Astrocyte of the hippocampus (primary cell): ENCODE data around the gene GATA1.
A peak's percentile ranks its signal among the peaks of the same experiment; 100 is the strongest.
"Not testable (repeated sequence)": the region's sequence is repeated elsewhere in the genome, so short reads cannot be mapped to it uniquely, and the experiment has no call there.

Experiments
- DNase-seq: peaks from one replicate; pipeline ENCODE4 v3.0.0; 2011; ENCODE audit warnings: low read depth, low spot score

GATA1 gene

DNA sequence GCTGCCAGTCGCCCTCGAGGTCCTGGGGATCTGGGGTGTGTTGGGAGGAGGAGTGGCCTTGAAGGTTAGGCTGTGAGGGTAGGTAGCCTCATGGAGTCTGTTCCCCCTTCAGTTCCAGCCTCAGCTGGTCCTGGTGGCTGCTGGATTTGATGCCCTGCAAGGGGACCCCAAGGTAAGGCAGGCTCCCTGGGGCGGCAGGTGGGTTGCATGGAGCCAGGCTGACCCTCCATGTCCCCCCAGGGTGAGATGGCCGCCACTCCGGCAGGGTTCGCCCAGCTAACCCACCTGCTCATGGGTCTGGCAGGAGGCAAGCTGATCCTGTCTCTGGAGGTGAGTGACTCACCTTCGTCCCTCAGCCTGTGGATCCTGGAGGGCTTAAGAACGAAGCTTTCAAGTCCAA, 28.3 kb downstream of the GATA1 start:
- no peak for DNase-seq

DNA sequence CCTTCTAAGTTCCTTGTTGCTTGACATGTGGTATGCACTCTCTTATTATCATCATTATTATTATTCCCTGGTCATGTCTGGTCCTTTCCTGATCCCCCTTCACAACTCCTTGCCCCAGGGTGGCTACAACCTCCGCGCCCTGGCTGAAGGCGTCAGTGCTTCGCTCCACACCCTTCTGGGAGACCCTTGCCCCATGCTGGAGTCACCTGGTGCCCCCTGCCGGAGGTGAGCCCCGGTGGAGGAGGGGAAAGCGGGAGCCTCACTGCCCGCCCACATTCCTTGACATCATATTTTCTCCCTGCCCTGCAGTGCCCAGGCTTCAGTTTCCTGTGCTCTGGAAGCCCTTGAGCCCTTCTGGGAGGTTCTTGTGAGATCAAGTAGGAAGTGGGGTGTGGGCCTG, 28.9 kb downstream of the GATA1 start:
- DNase-seq = no peak

DNA sequence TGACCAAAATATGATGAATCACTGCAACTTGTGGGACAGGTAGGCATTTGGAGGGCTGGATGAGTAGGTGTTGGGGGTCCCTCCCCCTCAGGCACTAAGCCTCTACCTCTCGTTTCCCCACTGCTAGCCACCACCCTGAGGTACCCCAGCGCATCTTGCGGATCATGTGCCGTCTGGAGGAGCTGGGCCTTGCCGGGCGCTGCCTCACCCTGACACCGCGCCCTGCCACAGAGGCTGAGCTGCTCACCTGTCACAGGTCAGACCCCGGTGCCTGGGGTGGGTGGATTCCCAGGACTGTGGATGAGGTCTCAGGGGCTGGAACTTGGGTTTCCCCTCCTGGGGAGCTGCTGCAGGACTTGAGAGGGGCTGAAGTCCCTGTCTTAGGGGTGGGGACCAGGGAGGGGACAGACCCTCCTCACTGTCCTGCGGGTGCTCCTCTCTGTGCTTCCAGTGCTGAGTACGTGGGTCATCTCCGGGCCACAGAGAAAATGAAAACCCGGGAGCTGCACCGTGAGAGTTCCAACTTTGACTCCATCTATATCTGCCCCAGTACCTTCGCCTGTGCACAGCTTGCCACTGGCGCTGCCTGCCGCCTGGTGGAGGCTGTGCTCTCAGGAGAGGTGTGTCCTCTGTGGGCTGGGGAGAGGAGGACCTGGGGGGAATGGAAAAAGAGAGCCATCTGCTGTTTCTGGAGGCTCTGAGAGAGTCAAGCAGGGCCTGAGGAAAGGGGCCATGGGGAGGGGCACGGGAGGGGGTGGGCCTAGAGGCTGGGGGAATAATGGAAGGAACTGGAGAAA, 29.8 kb downstream of the GATA1 start:
- no peak for DNase-seq

DNA sequence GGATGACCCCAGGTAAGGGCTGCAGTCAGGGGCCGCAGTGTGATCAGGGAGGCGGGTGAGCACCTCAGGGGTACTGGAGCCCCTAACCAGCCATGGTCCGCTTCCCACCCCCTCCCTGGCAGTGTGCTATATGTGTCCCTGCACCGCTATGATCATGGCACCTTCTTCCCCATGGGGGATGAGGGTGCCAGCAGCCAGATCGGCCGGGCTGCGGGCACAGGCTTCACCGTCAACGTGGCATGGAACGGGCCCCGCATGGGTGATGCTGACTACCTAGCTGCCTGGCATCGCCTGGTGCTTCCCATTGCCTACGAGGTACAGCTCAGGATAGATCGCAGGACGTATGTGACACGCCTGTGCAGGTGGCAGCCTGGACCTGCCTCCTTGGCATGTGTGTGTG, 31.7 kb downstream of the GATA1 start:
- DNase-seq = no peak

DNA sequence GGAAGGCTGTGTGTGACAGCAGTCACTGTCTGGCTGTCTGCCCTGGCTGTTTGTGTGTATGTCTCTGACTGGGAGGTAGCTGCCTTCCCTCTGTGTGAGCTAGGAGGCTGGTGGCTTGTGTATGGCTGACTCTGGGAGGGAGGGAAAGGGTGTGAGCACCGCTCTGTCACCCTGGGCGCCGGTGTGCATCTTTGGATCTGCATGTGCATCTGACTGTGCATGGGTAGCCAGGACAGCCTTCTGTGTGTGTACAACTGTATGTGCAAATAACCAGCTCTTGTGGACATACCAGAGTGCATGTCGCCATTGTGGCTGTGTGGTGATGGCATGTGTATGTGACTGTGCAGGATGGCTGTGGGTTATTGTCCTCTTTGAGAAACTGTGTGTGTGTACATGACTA, 32.5 kb downstream of the GATA1 start:
- no peak for DNase-seq

DNA sequence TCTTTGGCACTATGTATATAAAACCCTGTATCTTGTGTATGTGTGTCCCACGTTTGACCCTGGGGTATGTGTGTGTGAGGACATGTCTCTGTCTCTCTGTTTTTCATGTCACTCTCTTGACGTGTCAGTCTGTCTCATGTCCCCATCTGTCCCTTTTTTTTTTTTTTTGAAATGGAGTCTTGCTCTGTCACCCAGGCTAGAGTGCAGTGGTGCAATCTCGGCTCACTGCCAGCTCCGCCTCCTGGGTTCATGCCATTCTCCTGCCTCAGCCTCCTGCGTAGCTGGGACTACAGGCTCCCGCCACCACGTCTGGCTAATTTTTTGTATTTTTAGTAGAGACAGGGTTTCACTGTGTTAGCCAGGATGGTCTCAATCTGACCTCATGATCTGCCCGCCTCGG, 33.0 kb downstream of the GATA1 start:
- DNase-seq = not testable (repeated sequence)

DNA sequence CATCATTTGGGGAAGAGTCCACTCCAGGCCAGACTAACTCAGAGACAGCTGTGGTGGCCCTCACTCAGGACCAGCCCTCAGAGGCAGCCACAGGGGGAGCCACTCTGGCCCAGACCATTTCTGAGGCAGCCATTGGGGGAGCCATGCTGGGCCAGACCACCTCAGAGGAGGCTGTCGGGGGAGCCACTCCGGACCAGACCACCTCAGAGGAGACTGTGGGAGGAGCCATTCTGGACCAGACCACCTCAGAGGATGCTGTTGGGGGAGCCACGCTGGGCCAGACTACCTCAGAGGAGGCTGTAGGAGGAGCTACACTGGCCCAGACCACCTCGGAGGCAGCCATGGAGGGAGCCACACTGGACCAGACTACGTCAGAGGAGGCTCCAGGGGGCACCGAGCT, 36.7 kb downstream of the GATA1 start:
- no peak for DNase-seq

DNA sequence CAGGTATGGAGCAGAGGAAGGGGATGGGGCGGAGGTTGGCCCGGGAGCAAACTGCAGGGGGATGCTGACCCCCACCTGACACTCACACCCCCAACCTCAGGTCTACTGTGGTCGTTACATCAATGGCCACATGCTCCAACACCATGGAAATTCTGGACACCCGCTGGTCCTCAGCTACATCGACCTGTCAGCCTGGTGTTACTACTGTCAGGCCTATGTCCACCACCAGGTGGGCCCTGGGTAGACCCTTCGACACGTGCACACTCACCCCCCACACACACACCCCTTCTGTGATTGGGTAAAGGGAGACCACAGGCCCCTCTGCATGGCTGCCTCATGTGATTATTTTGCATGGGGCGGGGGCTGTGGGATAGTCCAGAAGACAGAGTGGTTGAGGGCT, 37.7 kb downstream of the GATA1 start:
- no peak for DNase-seq

DNA sequence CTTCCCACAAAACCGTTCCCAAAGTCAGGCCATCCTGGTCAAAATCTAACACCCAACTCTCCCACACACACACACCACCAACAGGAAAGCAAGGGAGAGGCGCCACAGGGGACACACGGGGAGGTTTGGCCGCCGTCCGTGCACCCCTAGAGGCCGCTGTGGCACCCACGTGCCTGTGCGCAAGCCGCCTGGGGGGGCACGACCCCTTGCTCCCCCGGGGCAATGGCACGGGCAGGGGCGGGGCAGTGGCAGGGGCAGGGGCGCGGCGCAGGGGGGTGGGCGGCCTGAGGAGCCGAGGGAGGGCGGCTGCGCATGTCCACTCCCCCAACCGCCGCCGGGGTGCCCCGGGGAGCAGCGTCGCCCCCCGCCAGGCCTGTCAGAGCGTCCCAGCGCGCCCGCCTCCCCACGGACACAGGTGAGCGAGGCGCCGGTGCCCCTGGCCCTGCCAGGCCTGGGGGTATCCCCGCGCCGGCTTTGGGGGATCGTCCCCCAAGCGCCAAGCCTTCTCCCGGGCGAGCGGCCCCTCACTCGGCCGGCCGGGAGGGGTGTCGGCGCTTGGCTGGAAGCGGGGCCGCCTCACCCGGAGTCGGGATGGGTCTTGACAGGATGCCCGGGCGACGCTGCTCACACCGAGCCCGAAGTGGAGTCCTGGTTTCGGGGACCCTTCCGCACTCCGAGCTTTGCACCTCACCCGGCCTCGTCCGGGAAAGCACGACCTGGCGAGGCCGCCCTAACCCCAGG, 39.9 kb downstream of the GATA1 start, which contains the start of gene ERAS:
Gene ERAS (plus strand): TSS at position 379 of the 741 bp plus-strand sequence. CDS start 2,611 bp downstream, outside the sequence.
- DNase-seq = no peak

DNA sequence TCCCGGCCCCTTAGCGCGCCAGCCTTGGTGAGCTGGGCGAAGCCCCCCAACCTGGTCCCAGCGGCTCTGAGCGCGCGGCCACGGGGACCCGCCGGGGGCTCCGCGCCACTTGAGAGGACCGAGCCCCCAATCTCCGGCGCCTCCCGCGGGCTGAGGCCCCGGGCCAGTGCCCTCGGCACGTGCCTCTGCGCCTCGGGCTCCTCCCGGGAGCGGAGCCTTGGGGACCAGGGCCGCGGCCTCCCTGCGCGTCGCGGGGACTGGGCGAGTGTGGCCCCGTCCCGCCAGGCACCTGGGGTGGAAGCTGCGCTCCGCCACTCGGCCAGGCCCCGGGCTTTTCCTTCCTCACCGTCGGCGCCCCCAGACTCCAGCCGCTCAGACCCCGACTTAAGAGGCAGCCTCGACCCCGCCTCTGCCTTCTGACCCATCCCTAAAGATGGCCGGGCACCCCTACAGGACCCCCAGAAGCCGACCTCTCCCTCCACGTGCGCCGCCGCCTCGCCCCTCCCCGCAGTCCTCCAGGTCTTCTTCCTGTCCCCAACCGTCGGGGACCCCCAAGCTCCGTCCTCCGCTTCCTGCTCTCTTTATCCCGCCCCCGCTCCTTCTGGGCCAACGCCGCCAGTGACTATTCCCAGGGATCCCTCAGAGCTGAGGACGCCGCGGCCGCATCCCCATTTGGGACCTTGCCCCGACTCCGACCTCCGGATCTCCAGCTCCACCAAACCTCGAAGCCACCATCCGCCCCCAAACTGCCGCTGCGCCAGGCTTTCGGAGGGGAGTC, 40.7 kb downstream of the GATA1 start:
- no peak for DNase-seq

DNA sequence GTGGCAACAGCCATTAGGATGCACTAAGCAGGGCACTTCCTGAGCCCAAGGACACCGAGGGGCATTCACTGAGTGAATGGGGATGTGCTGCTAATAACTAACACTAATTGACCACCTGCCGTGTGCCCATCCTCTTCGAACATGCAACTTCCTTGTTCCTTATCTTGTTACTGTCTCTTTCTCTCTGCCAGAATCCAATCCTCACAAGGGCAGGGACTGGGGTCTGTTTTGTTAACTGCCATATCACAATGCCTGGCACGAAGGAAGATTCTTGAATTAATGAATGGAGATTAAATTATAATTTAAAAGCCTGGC, 41.2 kb downstream of the GATA1 start:
- no peak for DNase-seq

DNA sequence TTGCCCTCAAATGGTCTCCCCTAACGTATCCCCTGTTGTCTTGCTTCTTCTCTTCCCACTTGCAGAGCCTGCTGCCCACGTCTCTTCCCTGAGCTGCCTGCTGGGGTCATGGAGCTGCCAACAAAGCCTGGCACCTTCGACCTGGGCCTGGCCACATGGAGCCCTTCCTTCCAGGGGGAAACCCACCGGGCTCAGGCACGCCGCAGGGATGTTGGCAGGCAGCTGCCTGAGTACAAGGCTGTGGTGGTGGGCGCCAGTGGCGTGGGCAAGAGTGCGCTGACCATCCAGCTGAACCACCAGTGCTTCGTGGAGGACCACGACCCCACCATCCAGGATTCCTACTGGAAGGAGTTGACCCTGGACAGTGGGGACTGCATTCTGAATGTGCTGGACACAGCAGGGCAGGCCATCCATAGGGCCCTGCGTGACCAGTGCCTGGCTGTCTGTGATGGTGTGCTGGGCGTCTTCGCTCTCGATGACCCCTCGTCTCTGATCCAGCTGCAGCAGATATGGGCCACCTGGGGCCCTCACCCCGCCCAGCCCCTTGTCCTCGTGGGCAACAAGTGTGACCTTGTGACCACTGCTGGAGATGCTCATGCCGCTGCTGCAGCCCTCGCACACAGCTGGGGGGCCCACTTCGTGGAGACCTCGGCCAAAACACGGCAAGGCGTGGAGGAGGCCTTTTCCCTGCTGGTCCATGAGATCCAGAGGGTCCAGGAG, 42.8 kb downstream of the GATA1 start:
- DNase-seq = no peak

DNA sequence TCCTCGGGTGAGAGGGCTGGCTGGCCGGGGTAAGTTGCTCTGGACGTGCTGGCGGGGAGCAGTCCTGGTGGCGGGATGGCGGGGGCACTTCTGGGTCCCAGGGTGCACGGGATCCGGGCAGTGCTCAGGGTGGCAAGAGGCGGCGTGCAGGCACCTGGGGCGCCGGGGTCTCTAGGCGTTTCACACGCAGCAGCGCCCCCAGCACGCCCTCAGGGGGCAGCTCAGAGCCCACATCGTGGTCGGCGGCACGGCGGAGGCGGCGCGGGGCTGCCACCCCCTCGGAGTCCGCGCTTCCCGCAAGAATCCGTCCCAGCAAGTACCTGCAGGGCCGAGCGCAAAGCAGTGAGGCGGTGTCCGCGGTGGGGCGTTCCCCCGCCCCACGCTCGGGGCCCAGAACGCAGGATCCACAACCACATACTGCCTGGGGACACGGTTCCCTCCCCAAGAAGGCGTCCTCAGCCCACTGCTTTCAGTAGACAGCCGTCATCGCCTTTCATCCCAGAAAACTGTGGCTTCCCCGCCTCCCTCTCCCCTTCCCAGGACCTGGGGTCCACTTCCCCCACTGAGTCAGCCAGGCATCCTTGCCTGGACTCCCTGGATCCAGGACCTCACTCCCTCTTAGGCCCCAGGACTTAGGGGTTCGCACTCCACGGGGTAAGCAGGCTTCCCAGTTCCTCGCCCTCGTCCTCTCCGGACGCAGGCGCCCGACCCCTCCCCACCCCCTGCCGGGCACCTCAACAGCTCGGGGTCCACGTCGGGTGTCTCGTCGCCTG, 44.9 kb downstream of the GATA1 start:
- DNase-seq = no peak

DNA sequence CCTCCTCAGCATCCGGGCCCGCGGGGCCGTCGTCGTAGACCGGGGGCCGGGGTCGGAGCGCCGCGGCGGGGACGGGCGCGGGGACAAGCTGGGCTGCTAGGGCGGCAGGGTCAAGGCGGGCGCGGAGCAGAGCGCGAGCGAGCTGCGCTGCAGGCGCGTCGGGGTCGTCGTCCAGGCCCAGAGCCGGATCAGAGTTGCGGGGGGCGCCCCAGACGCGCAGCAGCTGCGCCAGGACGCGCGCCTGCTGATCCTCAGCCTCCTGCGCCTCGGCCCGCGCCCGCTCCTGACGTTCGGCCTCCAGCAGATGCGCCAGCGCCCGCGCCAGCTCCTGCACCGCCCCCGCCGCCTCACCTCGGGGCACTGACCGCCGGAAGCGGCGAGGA, 45.5 kb downstream of the GATA1 start:
- no peak for DNase-seq

DNA sequence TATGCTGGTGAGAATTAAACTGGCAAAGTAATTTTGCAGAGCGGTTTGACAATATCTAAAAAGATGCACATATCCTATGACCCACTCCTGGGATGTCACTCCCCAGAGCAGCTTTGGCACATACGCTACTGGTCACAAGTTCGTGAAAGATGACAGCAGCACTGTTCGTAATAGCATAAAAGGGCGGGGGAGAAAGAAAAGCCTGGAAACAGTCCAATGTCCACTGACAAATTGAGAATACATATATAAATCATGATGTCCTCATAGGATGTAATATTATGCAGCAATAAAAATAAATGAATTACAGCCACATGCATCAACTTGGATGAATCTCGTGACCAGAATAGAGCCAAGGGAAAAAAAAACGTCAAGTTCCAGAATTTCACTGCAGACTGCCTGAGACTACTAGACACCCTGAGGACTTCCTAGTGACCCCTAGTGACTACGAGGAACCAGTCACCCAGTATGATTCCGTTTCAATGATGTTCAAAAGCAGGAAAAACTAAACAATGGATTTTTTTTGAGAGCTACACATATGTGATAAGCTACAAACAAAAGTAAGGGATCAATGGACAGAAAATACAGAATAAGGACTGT, 47.2 kb downstream of the GATA1 start:
- no peak for DNase-seq

DNA sequence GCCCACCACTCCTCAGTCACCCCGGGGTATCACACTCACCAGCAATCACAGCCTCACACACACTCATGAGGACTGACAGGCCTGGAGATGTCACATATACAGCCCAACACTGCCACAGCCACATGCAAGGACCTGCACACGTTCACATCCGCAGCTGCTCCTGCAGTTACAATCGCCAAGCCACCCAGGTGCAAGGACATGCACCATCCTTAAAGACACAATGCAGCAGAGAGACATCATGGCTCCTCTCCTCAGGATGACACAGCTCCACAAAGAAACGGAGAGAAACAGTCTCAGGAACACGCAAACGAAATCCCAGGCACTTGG, 48.0 kb downstream of the GATA1 start:
- DNase-seq = no peak

DNA sequence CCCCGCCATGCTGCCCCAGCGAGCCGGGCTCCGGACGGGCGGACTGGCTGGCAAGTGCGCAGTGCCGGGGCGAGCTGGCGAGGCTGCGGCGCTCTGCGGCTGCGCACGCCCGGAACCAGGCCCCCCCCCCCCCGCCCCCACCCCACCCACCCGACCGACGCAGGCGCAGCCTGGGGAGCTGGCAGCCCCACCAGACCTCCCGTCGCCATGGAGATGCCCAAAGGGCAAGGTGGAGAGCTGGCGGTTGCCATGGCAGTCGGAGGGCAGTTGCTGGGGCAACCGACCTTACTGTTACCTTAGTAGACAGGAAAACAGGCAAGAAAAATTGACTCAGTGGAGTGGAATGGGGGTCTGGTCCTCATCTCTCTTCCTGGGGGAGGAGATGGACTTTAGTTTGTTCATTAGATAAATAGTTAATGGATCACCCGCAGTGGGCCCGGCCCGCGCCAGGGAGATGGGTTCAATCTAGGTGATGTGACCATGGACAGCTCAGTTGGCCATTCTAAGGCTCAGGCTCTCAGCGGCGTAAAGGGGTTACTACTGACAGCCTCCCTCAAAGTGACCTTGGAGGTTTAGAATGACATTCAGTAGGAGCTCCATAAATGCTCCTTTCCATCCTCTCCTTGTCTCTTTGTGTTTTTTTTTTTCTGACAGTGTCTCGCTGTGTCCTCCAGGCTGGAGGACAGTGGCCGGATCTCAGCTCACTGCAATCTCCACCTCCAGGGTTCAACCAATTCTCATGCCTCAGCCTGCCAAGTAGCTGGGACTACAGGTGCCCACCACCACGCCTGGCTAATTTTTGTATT, 49.3 kb downstream of the GATA1 start, which contains the start of gene PCSK1N:
Gene PCSK1N (minus strand): TSS at position 87 of the 806 bp plus-strand sequence. CDS start 78 bp downstream, at position 9.
- DNase-seq = peak; percentile 33

DNA sequence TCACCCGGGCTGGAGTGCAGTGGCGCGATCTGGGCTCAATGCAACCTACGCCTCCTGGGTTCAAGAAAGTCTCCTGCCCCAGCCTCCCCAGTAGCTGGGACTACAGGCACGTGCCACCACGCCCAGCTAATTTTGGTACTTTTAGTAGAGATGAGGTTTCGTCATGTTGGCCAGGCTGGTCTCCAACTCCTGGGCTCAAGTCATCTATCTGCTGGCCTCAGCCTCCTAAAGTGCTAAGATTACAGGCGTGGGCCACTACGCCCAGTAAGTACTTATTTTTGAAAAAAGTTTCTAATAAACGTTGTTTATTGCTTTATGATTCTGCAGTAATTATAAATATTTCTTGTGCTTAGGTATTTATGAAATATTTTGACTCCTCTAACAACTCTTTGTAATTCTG, 53.3 kb downstream of the GATA1 start:
- DNase-seq = no peak
